ENCODE data around the gene TMBIM6.

DNA sequence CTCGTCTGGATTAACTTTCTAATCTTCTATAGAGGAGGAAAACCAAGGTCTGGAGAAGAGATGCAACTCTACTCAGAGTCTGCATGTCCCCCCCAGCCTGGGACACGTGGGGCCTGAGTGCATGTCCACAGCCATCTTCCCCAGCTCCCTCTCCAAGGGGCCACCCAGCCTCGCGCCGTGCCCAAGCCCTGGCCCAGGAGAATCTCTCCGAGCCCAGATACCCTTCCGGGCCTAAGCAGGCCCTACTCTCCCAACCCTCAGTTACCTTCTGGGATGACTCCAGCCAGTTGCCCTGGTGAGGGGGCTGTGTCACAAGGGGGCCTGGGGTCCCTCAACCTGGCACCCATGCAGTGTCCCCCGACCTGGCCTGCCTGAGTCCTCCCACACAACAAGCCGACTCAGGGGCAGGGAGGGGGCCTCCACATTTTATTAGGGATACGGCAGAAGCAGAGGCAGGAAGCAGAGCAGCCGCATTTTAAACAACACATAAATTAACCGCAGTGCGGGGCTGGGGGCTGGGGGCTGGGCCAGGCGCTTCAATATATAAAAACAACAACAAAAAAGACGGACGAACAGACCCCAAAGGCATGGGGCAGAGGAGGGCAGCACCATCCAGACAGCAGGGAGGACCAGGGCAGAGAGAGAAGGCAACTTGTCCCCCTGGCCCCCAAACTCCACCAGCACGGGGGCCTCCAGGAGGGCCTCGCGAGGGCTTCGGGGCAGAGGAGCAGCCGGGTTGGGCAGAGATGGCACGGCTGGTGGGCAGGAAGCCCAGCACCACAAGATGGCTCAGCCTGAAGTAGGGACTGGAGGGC lies 49.6 kb downstream of the TMBIM6 start:
- TF ChIP-seq EZH2phosphoT487 (IDR thresholded peaks at IDR 0.05; ENCODE audit: borderline replicate concordance, low read length) (no peak), CTCF (IDR thresholded peaks at IDR 0.05; ENCODE audit: low read depth, low read length, poor library complexity, severe bottlenecking) (no peak)
